LNCaP clone FGC (cell line): ENCODE data around the gene MYH9.
"Not testable (repeated sequence)": the region's sequence is repeated elsewhere in the genome, so short reads cannot be mapped to it uniquely, and the experiment has no call there.

Experiments
- DNase-seq: peaks from one replicate; pipeline ENCODE4 v3.0.0-alpha.2; 2011; ENCODE audit warnings: low read depth
- H3K4me3 ChIP-seq: 2 replicates; pipeline ENCODE4 v1.5.1; 2011; ENCODE audit warnings: mild to moderate bottlenecking, low read depth, low read length, control low read depth
- TF ChIP-seq, protein P1 (sequence below): IDR thresholded peaks from 2 replicates; pipeline ENCODE4 v1.5.1; 2012; ENCODE audit warnings: mild to moderate bottlenecking; ENCODE audit not compliant: control insufficient read depth, insufficient read depth; ENCODE audit errors: extremely low read depth

The MYH9 gene

DNA sequence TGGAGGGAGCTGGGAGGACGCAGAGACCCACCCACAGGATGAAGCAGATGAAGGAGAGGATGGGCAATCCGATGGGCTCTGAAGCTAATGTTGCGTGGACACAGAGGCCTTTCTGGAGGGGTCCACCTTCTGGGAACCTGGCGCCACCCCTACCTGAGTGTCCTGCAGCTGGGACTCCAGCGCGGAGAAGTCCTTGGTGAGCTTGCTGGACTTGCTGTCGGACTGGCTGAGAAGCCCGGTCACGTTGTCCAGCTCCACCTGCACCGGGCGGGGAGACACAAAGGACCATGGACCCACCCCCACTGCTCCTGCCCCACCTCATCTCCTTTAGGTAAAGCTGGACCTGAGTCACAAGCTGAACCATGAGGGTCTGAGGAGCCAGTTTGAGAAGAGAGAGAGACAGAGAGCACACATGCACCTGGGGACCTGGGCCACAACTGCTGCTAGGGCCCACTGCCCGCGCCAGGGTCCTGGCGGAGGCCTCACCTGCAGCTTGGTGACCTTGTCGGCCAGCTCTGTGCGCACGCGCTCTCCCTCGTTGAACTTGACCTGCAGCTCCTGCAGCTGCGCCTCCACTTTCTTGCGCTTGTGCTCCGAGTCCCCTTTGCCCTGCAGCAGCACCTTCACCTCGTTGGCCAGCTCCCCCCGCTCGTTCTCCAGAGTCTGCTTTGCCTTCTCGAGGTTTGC lies 94.0 kb downstream of the MYH9 start:
- TF ChIP-seq, protein P1, sequence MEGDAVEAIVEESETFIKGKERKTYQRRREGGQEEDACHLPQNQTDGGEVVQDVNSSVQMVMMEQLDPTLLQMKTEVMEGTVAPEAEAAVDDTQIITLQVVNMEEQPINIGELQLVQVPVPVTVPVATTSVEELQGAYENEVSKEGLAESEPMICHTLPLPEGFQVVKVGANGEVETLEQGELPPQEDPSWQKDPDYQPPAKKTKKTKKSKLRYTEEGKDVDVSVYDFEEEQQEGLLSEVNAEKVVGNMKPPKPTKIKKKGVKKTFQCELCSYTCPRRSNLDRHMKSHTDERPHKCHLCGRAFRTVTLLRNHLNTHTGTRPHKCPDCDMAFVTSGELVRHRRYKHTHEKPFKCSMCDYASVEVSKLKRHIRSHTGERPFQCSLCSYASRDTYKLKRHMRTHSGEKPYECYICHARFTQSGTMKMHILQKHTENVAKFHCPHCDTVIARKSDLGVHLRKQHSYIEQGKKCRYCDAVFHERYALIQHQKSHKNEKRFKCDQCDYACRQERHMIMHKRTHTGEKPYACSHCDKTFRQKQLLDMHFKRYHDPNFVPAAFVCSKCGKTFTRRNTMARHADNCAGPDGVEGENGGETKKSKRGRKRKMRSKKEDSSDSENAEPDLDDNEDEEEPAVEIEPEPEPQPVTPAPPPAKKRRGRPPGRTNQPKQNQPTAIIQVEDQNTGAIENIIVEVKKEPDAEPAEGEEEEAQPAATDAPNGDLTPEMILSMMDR, result no peak
- H3K4me3 ChIP-seq, result no peak overlapping the region
- DNase-seq, result no peak

DNA sequence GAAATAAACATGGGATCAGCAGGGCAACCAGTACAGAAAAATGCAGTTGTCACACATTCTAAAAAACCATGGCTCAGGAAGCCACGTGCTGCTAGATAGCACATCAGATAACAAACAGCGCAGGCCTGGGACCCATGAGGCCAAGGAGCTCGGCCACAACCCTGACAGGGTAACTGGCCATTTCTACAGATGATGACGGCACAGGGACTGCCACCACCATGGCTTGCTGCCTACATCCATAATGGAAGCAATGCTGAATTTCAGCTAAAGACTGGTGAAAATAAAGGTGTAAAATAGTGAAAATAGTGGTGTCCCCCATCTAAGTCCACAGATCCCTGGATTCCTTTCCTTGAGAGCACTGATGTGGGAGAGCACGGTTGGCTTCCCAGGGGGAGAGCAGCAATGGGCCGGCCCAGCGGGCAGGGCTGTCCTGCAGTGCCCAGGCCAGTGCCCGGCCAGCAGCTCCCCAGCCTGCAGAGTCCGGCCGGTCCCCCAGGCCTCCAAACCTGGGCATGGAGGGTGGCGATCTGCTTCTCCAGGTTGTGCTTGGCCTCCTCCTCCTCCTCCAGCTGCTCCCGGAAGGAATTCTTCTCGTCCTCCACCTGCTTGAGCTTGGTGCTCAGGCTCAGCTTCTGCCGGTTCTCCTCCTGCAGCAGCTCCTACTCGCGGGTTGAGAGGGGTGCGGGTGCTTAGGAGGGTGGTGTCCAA lies 94.8 kb downstream of the MYH9 start:
- TF ChIP-seq, protein P1, result no peak
- H3K4me3 ChIP-seq, result no peak overlapping the region
- no peak for DNase-seq

DNA sequence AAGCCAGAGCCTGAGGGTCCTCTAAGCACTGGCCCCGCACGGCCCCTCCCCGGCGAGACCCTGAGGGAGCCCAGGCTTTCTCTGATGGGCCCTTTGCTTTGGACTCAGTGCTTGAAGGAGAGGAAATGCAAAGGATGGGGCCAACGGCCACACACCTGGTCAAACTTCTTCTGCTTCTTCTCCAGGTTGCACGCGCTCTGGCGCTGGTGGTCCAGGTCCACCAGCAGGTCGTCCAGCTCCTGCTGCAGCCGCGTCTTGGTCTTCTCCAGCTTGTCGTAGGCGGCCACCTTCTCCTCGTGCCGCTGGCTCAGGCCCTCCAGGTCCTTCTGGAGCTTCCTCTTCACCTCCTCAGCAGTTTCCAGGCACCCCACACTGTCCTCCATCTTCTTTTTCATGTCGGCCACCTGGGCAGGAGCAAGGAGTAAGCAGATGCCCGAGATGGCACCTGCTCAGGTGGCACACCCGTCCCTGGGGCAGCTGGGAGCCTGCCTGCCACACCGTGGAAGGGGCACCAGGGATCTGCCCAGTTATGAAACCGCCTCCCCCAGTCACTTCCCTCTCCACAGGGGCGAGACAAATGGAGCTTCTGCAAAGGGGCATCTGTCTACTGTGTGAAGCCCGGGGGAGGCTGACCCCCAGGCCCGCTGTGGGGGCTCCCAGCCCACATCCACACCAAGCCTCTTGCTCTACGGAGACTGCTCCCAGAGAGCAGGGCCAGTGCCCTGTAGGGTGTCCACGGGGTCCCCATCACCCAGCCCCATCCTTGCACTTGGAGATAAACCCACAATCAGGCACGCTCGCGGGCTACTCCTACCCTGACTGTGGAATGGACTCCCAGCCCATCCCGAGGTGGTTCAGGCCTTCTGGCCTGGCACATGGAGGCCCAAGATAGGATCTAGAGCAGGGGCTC lies 95.7 kb downstream of the MYH9 start:
- TF ChIP-seq, protein P1, result no peak
- no peak overlapping the region for H3K4me3 ChIP-seq
- DNase-seq, result no peak

DNA sequence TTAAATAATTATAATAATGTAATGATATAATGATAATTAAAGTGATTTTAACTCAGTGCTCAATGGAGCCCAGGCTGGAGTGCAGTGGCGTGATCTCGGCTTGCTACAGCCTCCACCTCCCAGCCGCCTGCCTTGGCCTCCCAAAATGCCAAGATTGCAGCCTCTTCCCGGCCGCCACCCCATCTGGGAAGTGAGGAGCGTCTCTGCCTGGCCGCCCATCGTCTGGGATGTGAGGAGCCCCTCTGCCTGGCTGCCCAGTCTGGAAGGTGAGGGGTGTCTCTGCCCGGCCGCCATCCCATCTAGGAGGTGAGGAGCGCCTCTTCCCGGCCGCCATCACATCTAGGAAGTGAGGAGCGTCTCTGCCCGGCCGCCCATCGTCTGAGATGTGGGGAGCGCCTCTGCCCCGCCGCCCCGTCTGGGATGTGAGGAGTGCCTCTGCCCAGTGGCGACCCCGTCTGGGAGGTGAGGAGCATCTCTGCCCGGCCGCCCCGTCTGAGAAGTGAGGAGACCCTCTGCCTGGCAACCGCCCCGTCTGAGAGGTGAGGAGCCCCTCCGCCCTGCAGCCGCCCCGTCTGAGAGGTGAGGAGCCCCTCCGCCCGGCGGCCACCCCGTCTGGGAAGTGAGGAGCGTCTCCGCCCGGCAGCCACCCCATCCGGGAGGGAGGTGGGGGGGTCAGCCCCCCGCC lies 97.2 kb downstream of the MYH9 start:
- not testable (repeated sequence) for H3K4me3 ChIP-seq, DNase-seq

DNA sequence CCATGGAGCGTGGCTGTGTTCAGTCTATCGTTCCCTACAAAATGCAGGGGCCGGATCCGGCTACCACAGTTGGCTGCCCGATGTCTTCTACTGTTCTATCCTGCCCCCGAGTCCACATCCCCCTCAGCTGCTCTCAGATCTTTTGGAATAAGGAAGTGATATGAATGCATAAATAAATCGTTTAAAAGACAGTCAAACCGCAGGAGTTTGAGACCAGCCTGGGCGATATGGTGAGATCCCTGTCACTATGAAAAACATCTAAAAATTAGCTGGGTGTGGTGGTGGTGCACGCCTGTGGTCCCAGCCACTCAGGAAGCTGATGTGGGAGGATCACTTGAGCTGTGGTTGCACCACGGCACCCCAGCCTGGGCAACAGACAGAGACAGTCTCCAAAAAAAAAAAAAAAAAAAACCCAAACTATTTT lies 97.8 kb downstream of the MYH9 start:
- DNase-seq, H3K4me3 ChIP-seq: not testable (repeated sequence)

DNA sequence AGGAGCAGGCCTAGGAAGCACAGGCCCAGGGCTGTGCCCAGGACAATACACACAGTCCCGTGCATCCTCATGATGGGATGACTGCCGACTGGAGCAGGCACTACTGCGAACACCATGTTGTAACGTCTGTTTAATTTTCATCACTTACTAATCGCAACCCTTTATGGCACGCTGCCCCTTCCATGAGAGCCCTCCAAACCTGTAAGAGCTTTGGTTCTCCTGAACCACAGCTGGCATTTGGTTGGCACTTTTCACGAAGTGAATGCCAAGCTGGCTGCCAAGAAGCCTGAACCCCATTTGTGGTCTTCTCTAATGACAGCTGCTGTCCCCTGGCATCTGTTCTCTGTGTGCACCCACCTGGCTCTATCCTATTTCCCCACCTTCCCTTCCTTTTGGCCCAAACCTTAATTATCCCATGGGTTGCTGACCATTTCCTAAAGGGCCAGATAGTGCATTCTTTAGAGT lies 98.3 kb downstream of the MYH9 start:
- no peak for DNase-seq
- TF ChIP-seq, protein P1, result no peak

DNA sequence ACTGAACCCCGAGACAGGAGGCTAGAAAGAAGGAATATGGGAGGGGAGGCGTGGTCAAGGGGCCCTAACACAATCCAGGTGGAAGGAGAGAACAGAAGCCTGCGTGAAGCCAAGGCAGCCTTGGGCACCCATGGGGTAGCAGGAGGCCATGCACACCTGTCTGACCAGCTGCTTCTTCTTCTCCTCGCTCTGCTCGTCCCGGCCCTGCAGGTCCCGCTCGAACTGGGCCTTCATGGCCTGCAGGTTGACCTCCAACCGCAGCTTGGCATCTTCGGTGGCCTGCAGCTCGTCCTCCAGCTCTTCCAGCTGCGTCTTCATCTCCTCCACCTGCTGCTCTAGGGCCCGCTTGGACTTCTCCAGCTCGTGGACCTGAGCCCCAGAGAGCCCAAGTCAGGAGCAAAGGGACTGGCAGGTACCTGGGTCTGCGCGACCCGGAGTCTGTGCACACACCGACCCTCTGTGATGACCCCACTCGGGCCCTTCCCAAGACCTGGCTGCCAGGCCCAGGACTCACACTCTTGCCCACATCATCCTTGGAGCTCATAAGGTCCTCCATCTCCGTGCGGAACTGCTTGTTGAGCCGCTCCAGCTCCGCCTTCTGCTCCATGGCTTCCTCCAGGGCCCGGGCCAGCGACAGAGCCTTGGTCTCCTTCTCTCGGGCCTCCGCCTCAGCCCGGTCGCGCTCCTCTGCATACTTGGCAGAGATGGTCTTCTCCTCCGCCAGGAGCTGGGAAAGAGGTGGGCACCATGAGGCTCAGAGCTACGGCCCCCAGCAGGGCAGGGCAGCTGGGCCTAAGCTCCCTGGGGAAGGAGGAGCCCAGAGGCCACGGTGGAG lies 99.0 kb downstream of the MYH9 start:
- no peak overlapping the region for H3K4me3 ChIP-seq
- no peak for DNase-seq
- TF ChIP-seq, protein P1, result no peak

More for the DNA sequence above, 98.3 kb downstream of the MYH9 start:
- no peak overlapping the region for H3K4me3 ChIP-seq
